Keratinocyte (primary cell): ENCODE data around the gene KCNC1. TPM values are rescaled to one million over a fixed set of nuclear protein-coding genes. Genes with fewer than 3 reads are reported as not detected.

Experiments
- DNase-seq: peaks from one replicate; pipeline ENCODE4 v3.0.0-alpha.2; 2011; ENCODE audit warnings: low read depth, missing footprints, low spot score
- FAIRE-seq: peaks from 2 replicates; lab custom pipeline; 2011; peaks lifted over from hg19 to GRCh38; lab: Jason Lieb, UNC
- H2AFZ ChIP-seq: 2 replicates; pipeline ENCODE4 v1.6.0; 2012; ENCODE audit warnings: low read length, control low read depth, inconsistent platforms; ENCODE audit not compliant: control insufficient read depth
- H3K27ac ChIP-seq: 2 replicates; pipeline ENCODE4 v1.5.1; 2011; ENCODE audit warnings: low read length; ENCODE audit not compliant: control insufficient read depth, insufficient read depth
- H3K27me3 ChIP-seq: 3 replicates; pipeline ENCODE4 v1.6.0; 2011; ENCODE audit warnings: low read length; ENCODE audit not compliant: control insufficient read depth, insufficient read depth; ENCODE audit errors: extremely low read depth
- H3K36me3 ChIP-seq, 2 experiments: 2 replicates in 1 of 2; 3 replicates in 1 of 2; pipeline ENCODE4 v1.5.1; 2011; ENCODE audit warnings: low read length in 2 of 2, mild to moderate bottlenecking in 1 of 2; ENCODE audit not compliant: control insufficient read depth in 2 of 2, insufficient read depth in 2 of 2; ENCODE audit errors: extremely low read depth in 1 of 2
- H3K4me1 ChIP-seq: 3 replicates; pipeline ENCODE4 v1.5.1; 2011; ENCODE audit warnings: low read length; ENCODE audit not compliant: control insufficient read depth, insufficient read depth; ENCODE audit errors: extremely low read depth
- H3K4me2 ChIP-seq: 3 replicates; pipeline ENCODE4 v1.6.0; 2011; ENCODE audit warnings: low read depth, low read length; ENCODE audit not compliant: control insufficient read depth, insufficient read depth; ENCODE audit errors: extremely low read depth
- H3K4me3 ChIP-seq, 3 experiments: fragments of 200-600 bp in 1 of 3; sonication (generic) in 1 of 3; 2 replicates in 2 of 3; 3 replicates in 1 of 3; pipeline ENCODE4 v1.5.1; 2011 to 2016; ENCODE audit warnings: low read length in 3 of 3, mild to moderate bottlenecking in 3 of 3, control low read depth in 2 of 3, inconsistent platforms in 1 of 3, low read depth in 1 of 3, mixed read lengths in 1 of 3, mixed run types in 1 of 3, moderate library complexity in 1 of 3; ENCODE audit not compliant: control insufficient read depth in 2 of 3, insufficient read depth in 2 of 3; ENCODE audit errors: extremely low read depth in 1 of 3
- H3K79me2 ChIP-seq: 2 replicates; pipeline ENCODE4 v1.6.0; 2012; ENCODE audit warnings: low read length; ENCODE audit not compliant: control insufficient read depth, insufficient read depth
- H3K9ac ChIP-seq: 3 replicates; pipeline ENCODE4 v1.6.0; 2011; ENCODE audit warnings: low read length; ENCODE audit not compliant: control insufficient read depth, insufficient read depth; ENCODE audit errors: extremely low read depth
- H3K9me1 ChIP-seq: 3 replicates; pipeline ENCODE4 v1.6.0; 2011; ENCODE audit warnings: low read length; ENCODE audit not compliant: control insufficient read depth, insufficient read depth; ENCODE audit errors: extremely low read depth
- H3K9me3 ChIP-seq: 2 replicates; pipeline ENCODE4 v1.5.1; 2012; ENCODE audit warnings: low read depth, low read length; ENCODE audit not compliant: control insufficient read depth
- H4K20me1 ChIP-seq: 3 replicates; pipeline ENCODE4 v1.6.0; 2011; ENCODE audit warnings: low read length; ENCODE audit not compliant: control insufficient read depth, insufficient read depth; ENCODE audit errors: extremely low read depth
- EZH2 ChIP-seq: IDR thresholded peaks from one replicate; pipeline ENCODE4 v1.6.1; 2012; ENCODE audit warnings: inconsistent platforms, mild to moderate bottlenecking, low read length, moderate library complexity
- dilution Hi-C: fragments of 300-500 bp; cut with MboI; formaldehyde crosslinking; loops from one replicate; pipeline ENCODE4 v1.7.0; 2020; ENCODE audit warnings: low sequenced_read_pairs; ENCODE audit not compliant: extremely low pct_ligation_motif_present
- polyA plus RNA-seq, 5 experiments: library from polyadenylated mRNA; depleted of rRNA in 3 of 5; stranded (reverse) in 3 of 5; stranded (forward) in 1 of 5; unstranded in 1 of 5; fragments of >200 nt; gene quantifications; 1 replicate in 1 of 5; 2 replicates in 3 of 5; 3 replicates in 1 of 5; pipeline versions ENCODE4 v1.2.1 to v1.2.3, GENCODE V29; 2011 to 2012; ENCODE audit warnings: missing spikeins in 2 of 5, low read depth in 1 of 5, low replicate concordance in 1 of 5
- TF ChIP-seq, protein P1 (sequence below), 3 experiments: IDR thresholded peaks in 1 of 3; conservative IDR thresholded peaks in 1 of 3; optimal IDR thresholded peaks in 1 of 3; 2 replicates in 2 of 3; 3 replicates in 1 of 3; pipeline versions ENCODE3 to v1.5.1; 2011; ENCODE audit warnings: low read length in 3 of 3, mild to moderate bottlenecking in 3 of 3, moderate library complexity in 2 of 3, control low read depth in 1 of 3, inconsistent platforms in 1 of 3; ENCODE audit not compliant: insufficient read depth in 2 of 3; ENCODE audit errors: extremely low read depth in 1 of 3

Gene KCNC1
- polyA plus RNA-seq, 1 donor (not counting 4 experiments of a cell fraction or from before 2014, with no cell fraction given): not detected

DNA sequence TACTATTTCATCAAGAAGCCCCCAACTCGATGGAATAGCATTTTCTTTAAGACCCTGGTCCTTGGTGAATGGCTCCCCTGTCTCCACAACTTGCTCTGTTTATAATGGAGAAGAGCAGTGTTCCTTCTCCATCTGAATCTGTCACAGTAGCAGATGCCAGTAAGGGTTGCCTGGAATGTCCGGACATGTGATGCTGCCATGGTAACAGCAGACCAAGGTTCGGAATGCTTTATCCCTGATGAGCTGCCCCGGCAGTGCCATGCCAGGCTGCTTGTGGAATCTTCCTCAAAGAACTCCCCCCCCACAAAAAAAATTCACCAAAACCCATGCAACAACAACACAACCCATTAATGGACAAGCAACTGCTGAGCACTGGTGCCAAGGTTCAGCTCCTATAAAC is 72.5 kb downstream of the KCNC1 start:
- Histone ChIP-seq H3K9ac (no peak overlapping the region), H3K4me2 (no peak overlapping the region), H2AFZ (no peak overlapping the region), H3K27me3 (no peaks in the 10 kb centered on the region), H3K4me1 (peaks cover 19% of the 10 kb centered on the region), H3K36me3 (no peaks in the 10 kb centered on the region), H3K27ac (no peak overlapping the region), H4K20me1 (no peaks in the 10 kb centered on the region), H3K4me3 (no peak overlapping the region), H3K9me1 (peaks cover 3% of the 10 kb centered on the region), H3K9me3 (no peaks in the 10 kb centered on the region), H3K79me2 (no peaks in the 10 kb centered on the region)
- dilution Hi-C loops: no loop called here
- FAIRE-seq (no peak), DNase-seq (no peak)
- TF ChIP-seq EZH2: no peak
- TF ChIP-seq, protein P1, sequence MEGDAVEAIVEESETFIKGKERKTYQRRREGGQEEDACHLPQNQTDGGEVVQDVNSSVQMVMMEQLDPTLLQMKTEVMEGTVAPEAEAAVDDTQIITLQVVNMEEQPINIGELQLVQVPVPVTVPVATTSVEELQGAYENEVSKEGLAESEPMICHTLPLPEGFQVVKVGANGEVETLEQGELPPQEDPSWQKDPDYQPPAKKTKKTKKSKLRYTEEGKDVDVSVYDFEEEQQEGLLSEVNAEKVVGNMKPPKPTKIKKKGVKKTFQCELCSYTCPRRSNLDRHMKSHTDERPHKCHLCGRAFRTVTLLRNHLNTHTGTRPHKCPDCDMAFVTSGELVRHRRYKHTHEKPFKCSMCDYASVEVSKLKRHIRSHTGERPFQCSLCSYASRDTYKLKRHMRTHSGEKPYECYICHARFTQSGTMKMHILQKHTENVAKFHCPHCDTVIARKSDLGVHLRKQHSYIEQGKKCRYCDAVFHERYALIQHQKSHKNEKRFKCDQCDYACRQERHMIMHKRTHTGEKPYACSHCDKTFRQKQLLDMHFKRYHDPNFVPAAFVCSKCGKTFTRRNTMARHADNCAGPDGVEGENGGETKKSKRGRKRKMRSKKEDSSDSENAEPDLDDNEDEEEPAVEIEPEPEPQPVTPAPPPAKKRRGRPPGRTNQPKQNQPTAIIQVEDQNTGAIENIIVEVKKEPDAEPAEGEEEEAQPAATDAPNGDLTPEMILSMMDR (optimal IDR thresholded peaks at IDR 0.05 in 1 of 3, IDR thresholded peaks at IDR 0.05 in 1 of 3, conservative IDR thresholded peaks at IDR 0.05 in 1 of 3; ENCODE audit: extremely low read depth in 1 of 3, insufficient read depth in 2 of 3, low read length in 3 of 3): no peak

DNA sequence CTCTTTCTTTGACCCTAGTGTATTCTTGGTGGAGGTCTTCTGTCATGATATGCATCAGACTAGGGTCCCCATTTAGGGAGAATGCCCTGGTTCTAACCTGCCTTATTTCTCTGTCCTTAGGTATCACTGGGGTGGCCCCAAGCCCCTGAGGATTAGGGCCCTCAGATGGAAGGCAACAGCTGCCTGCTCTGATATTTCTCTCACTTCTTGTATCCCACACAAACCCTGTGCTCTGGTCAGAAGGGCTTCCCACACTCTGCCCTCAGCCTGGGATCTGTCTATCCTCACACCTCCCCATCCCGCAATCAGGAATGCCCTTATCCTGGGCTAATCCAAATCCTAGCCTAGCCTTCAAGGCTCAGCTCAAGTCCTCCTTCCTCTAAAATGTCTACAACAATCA is 75.5 kb downstream of the KCNC1 start:
- Histone ChIP-seq H3K9ac (no peak overlapping the region), H3K27me3 (no peaks in the 10 kb centered on the region), H3K4me3 (no peak overlapping the region), H3K36me3 (no peaks in the 10 kb centered on the region), H2AFZ (no peak overlapping the region), H3K4me2 (no peak overlapping the region), H4K20me1 (no peaks in the 10 kb centered on the region), H3K9me1 (peaks cover 3% of the 10 kb centered on the region), H3K27ac (no peak overlapping the region), H3K79me2 (no peaks in the 10 kb centered on the region), H3K9me3 (no peaks in the 10 kb centered on the region), H3K4me1 (peaks cover 30% of the 10 kb centered on the region)
- dilution Hi-C loops: no loop called here
- TF ChIP-seq, protein P1 (optimal IDR thresholded peaks at IDR 0.05 in 1 of 3, IDR thresholded peaks at IDR 0.05 in 1 of 3, conservative IDR thresholded peaks at IDR 0.05 in 1 of 3; ENCODE audit: extremely low read depth in 1 of 3, insufficient read depth in 2 of 3, low read length in 3 of 3): no peak
- TF ChIP-seq EZH2: no peak
- no peak for FAIRE-seq
- DNase-seq: no peak
